ENCODE measurements around the gene KAZN. TPM values are rescaled to one million over a fixed set of nuclear protein-coding genes. Genes with fewer than 3 reads are reported as not detected.
"Not testable (repeated sequence)": the region's sequence is repeated elsewhere in the genome, so short reads cannot be mapped to it uniquely, and the experiment has no call there.

The KAZN gene
- total RNA-seq, 1 experiment from 2014 or later, result 2.7 TPM

GRCh38 chr1:14949270-14949835 is 350.9 kb downstream of the KAZN start:
- DNase-seq (ENCODE audit: low read depth), result no peak

GRCh38 chr1:14949836-14950713 is 351.6 kb downstream of the KAZN start:
- DNase-seq (ENCODE audit: low read depth), result no peak

GRCh38 chr1:14951766-14952165 is 353.3 kb downstream of the KAZN start:
- DNase-seq (ENCODE audit: low read depth), result no peak

- peak; percentile 66 for DNase-seq (ENCODE audit: low read depth)
Observed at GRCh38 chr1:14952626-14953314, 354.3 kb downstream of the KAZN start.

- peak; percentile 25 for DNase-seq (ENCODE audit: low read depth)
Observed at GRCh38 chr1:14954210-14954609, 355.7 kb downstream of the KAZN start.

GRCh38 chr1:14954930-14955329 is 356.4 kb downstream of the KAZN start:
- no peak for DNase-seq (ENCODE audit: low read depth)

GRCh38 chr1:14955402-14955801 is 356.9 kb downstream of the KAZN start:
- no peak for DNase-seq (ENCODE audit: low read depth)

- no peak for DNase-seq (ENCODE audit: low read depth)
Observed at GRCh38 chr1:14955976-14956375, 357.5 kb downstream of the KAZN start.

- no peak for DNase-seq (ENCODE audit: low read depth)
Observed at GRCh38 chr1:14956579-14957195, 358.2 kb downstream of the KAZN start.

- DNase-seq (ENCODE audit: low read depth), result no peak
Observed at GRCh38 chr1:14957375-14958098, 359.1 kb downstream of the KAZN start.

- DNase-seq (ENCODE audit: low read depth), result no peak
Observed at GRCh38 chr1:14958249-14959058, 360.0 kb downstream of the KAZN start.

GRCh38 chr1:14959059-14959694 is 360.7 kb downstream of the KAZN start:
- DNase-seq (ENCODE audit: low read depth), result no peak

- no peak for DNase-seq (ENCODE audit: low read depth)
Observed at GRCh38 chr1:14961661-14962267, 363.3 kb downstream of the KAZN start.

- DNase-seq (ENCODE audit: low read depth), result no peak
Observed at GRCh38 chr1:14962407-14962806, 363.9 kb downstream of the KAZN start.

- not testable (repeated sequence) for DNase-seq (ENCODE audit: low read depth)
Observed at GRCh38 chr1:14963791-14964710, 365.6 kb downstream of the KAZN start.

GRCh38 chr1:14964711-14965055 is 366.2 kb downstream of the KAZN start:
- DNase-seq (ENCODE audit: low read depth), result no peak

GRCh38 chr1:14968251-14968851 is 369.9 kb downstream of the KAZN start:
- peak; percentile 88 for DNase-seq (ENCODE audit: low read depth)

GRCh38 chr1:14969006-14969405 is 370.5 kb downstream of the KAZN start:
- peak; percentile 72 for DNase-seq (ENCODE audit: low read depth)
